Keratinocyte (primary cell): ENCODE results near the gene PECR. TPM values are rescaled to one million over a fixed set of nuclear protein-coding genes. Genes with fewer than 3 reads are reported as not detected.

Source experiments
- DNase-seq: peaks from one replicate; pipeline ENCODE4 v3.0.0-alpha.2; 2011; ENCODE audit warnings: low read depth, missing footprints, low spot score
- FAIRE-seq: peaks from 2 replicates; lab custom pipeline; 2011; peaks lifted over from hg19 to GRCh38; lab: Jason Lieb, UNC
- H2AFZ ChIP-seq: 2 replicates; pipeline ENCODE4 v1.6.0; 2012; ENCODE audit warnings: low read length, control low read depth, inconsistent platforms; ENCODE audit not compliant: control insufficient read depth
- H3K27ac ChIP-seq: 2 replicates; pipeline ENCODE4 v1.5.1; 2011; ENCODE audit warnings: low read length; ENCODE audit not compliant: control insufficient read depth, insufficient read depth
- H3K27me3 ChIP-seq: 3 replicates; pipeline ENCODE4 v1.6.0; 2011; ENCODE audit warnings: low read length; ENCODE audit not compliant: control insufficient read depth, insufficient read depth; ENCODE audit errors: extremely low read depth
- H3K36me3 ChIP-seq, 2 experiments: 2 replicates in 1 of 2; 3 replicates in 1 of 2; pipeline ENCODE4 v1.5.1; 2011; ENCODE audit warnings: low read length in 2 of 2, mild to moderate bottlenecking in 1 of 2; ENCODE audit not compliant: control insufficient read depth in 2 of 2, insufficient read depth in 2 of 2; ENCODE audit errors: extremely low read depth in 1 of 2
- H3K4me1 ChIP-seq: 3 replicates; pipeline ENCODE4 v1.5.1; 2011; ENCODE audit warnings: low read length; ENCODE audit not compliant: control insufficient read depth, insufficient read depth; ENCODE audit errors: extremely low read depth
- H3K4me2 ChIP-seq: 3 replicates; pipeline ENCODE4 v1.6.0; 2011; ENCODE audit warnings: low read depth, low read length; ENCODE audit not compliant: control insufficient read depth, insufficient read depth; ENCODE audit errors: extremely low read depth
- H3K4me3 ChIP-seq, 3 experiments: fragments of 200-600 bp in 1 of 3; sonication (generic) in 1 of 3; 2 replicates in 2 of 3; 3 replicates in 1 of 3; pipeline ENCODE4 v1.5.1; 2011 to 2016; ENCODE audit warnings: low read length in 3 of 3, mild to moderate bottlenecking in 3 of 3, control low read depth in 2 of 3, inconsistent platforms in 1 of 3, low read depth in 1 of 3, mixed read lengths in 1 of 3, mixed run types in 1 of 3, moderate library complexity in 1 of 3; ENCODE audit not compliant: control insufficient read depth in 2 of 3, insufficient read depth in 2 of 3; ENCODE audit errors: extremely low read depth in 1 of 3
- H3K79me2 ChIP-seq: 2 replicates; pipeline ENCODE4 v1.6.0; 2012; ENCODE audit warnings: low read length; ENCODE audit not compliant: control insufficient read depth, insufficient read depth
- H3K9ac ChIP-seq: 3 replicates; pipeline ENCODE4 v1.6.0; 2011; ENCODE audit warnings: low read length; ENCODE audit not compliant: control insufficient read depth, insufficient read depth; ENCODE audit errors: extremely low read depth
- H3K9me1 ChIP-seq: 3 replicates; pipeline ENCODE4 v1.6.0; 2011; ENCODE audit warnings: low read length; ENCODE audit not compliant: control insufficient read depth, insufficient read depth; ENCODE audit errors: extremely low read depth
- H3K9me3 ChIP-seq: 2 replicates; pipeline ENCODE4 v1.5.1; 2012; ENCODE audit warnings: low read depth, low read length; ENCODE audit not compliant: control insufficient read depth
- H4K20me1 ChIP-seq: 3 replicates; pipeline ENCODE4 v1.6.0; 2011; ENCODE audit warnings: low read length; ENCODE audit not compliant: control insufficient read depth, insufficient read depth; ENCODE audit errors: extremely low read depth
- EZH2 ChIP-seq: IDR thresholded peaks from one replicate; pipeline ENCODE4 v1.6.1; 2012; ENCODE audit warnings: inconsistent platforms, mild to moderate bottlenecking, low read length, moderate library complexity
- dilution Hi-C: fragments of 300-500 bp; cut with MboI; formaldehyde crosslinking; loops from one replicate; pipeline ENCODE4 v1.7.0; 2020; ENCODE audit warnings: low sequenced_read_pairs; ENCODE audit not compliant: extremely low pct_ligation_motif_present
- polyA plus RNA-seq, 5 experiments: library from polyadenylated mRNA; depleted of rRNA in 3 of 5; stranded (reverse) in 3 of 5; stranded (forward) in 1 of 5; unstranded in 1 of 5; fragments of >200 nt; gene quantifications; 1 replicate in 1 of 5; 2 replicates in 3 of 5; 3 replicates in 1 of 5; pipeline versions ENCODE4 v1.2.1 to v1.2.3, GENCODE V29; 2011 to 2012; ENCODE audit warnings: missing spikeins in 2 of 5, low read depth in 1 of 5, low replicate concordance in 1 of 5
- TF ChIP-seq, protein P1 (sequence below), 3 experiments: IDR thresholded peaks in 1 of 3; conservative IDR thresholded peaks in 1 of 3; optimal IDR thresholded peaks in 1 of 3; 2 replicates in 2 of 3; 3 replicates in 1 of 3; pipeline versions ENCODE3 to v1.5.1; 2011; ENCODE audit warnings: low read length in 3 of 3, mild to moderate bottlenecking in 3 of 3, moderate library complexity in 2 of 3, control low read depth in 1 of 3, inconsistent platforms in 1 of 3; ENCODE audit not compliant: insufficient read depth in 2 of 3; ENCODE audit errors: extremely low read depth in 1 of 3

Gene PECR
- polyA plus RNA-seq, 1 donor (not counting 4 experiments of a cell fraction or from before 2014, with no cell fraction given) = 12.0 TPM

DNA sequence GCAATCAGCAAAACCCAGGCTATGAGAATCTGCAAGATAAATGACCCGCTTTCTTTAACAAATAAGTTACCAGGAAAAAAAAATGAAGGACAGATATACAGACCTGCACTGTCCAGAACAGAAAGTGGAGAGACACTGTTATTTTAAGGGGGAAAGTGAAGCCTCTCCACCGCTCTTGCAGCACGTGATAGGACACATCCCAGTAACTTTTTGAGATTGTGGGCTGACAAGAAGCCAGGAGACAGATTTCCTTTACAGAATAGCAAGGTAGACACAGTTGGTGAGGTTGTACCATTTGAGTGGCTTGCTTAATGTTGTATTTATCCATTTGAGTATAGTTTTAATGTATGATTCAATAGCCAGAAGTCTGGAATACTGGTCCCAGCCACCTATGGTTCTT lies 13.1 kb upstream of the PECR start:
- no peak overlapping the region for H3K4me3 ChIP-seq
- H3K9ac ChIP-seq = no peak overlapping the region
- no peaks in the 10 kb centered on the region for H3K79me2 ChIP-seq
- no peaks in the 10 kb centered on the region for H4K20me1 ChIP-seq
- dilution Hi-C loops = no loop called here
- H3K4me1 ChIP-seq = no peaks in the 10 kb centered on the region
- DNase-seq (no peak), FAIRE-seq (no peak)
- no peak overlapping the region for H3K4me2 ChIP-seq
- no peak for TF ChIP-seq EZH2
- TF ChIP-seq, protein P1, sequence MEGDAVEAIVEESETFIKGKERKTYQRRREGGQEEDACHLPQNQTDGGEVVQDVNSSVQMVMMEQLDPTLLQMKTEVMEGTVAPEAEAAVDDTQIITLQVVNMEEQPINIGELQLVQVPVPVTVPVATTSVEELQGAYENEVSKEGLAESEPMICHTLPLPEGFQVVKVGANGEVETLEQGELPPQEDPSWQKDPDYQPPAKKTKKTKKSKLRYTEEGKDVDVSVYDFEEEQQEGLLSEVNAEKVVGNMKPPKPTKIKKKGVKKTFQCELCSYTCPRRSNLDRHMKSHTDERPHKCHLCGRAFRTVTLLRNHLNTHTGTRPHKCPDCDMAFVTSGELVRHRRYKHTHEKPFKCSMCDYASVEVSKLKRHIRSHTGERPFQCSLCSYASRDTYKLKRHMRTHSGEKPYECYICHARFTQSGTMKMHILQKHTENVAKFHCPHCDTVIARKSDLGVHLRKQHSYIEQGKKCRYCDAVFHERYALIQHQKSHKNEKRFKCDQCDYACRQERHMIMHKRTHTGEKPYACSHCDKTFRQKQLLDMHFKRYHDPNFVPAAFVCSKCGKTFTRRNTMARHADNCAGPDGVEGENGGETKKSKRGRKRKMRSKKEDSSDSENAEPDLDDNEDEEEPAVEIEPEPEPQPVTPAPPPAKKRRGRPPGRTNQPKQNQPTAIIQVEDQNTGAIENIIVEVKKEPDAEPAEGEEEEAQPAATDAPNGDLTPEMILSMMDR (optimal IDR thresholded peaks at IDR 0.05 in 1 of 3, IDR thresholded peaks at IDR 0.05 in 1 of 3, conservative IDR thresholded peaks at IDR 0.05 in 1 of 3; ENCODE audit: extremely low read depth in 1 of 3, insufficient read depth in 2 of 3, low read length in 3 of 3) = no peak
- H3K36me3 ChIP-seq = no peaks in the 10 kb centered on the region
- no peak overlapping the region for H3K27ac ChIP-seq
- no peaks in the 10 kb centered on the region for H3K9me3 ChIP-seq
- no peaks in the 10 kb centered on the region for H3K9me1 ChIP-seq
- H2AFZ ChIP-seq = no peak overlapping the region
- H3K27me3 ChIP-seq = no peaks in the 10 kb centered on the region

DNA sequence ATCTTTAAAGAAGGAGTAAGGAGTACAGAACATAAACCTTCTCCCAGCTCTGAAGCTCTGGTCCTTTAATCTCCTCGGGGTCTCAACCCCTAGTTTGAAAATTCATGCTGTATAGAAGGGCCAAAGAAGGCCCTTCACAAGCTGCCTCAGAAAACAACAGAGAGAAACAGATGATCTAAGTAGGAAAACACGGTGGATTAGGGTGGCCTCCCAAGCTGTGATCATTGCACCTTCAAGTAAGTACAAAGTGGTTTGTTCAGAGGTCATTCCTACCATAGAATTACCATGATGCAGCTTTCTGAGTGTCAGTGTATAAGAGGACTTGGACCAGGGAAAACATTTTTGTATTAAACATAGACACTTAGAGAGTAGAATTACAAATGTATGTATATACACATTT lies 11.0 kb upstream of the PECR start:
- FAIRE-seq = no peak

More for the DNA sequence above, 11.0 kb upstream of the PECR start:
- H3K4me3 ChIP-seq = no peak overlapping the region
- H2AFZ ChIP-seq = no peak overlapping the region
- no peaks in the 10 kb centered on the region for H3K27me3 ChIP-seq
- no peak for TF ChIP-seq EZH2
- TF ChIP-seq, protein P1 (optimal IDR thresholded peaks at IDR 0.05 in 1 of 3, IDR thresholded peaks at IDR 0.05 in 1 of 3, conservative IDR thresholded peaks at IDR 0.05 in 1 of 3; ENCODE audit: extremely low read depth in 1 of 3, insufficient read depth in 2 of 3, low read length in 3 of 3) = no peak
- no peaks in the 10 kb centered on the region for H3K4me1 ChIP-seq
- H4K20me1 ChIP-seq = no peaks in the 10 kb centered on the region
- no peak for DNase-seq
- no peaks in the 10 kb centered on the region for H3K9me1 ChIP-seq
- H3K27ac ChIP-seq = no peak overlapping the region
- no peaks in the 10 kb centered on the region for H3K9me3 ChIP-seq
- dilution Hi-C loops = no loop called here
- H3K79me2 ChIP-seq = no peaks in the 10 kb centered on the region
- no peak overlapping the region for H3K4me2 ChIP-seq
- H3K9ac ChIP-seq = no peak overlapping the region
- no peaks in the 10 kb centered on the region for H3K36me3 ChIP-seq
